NAMALWA (cell line): Measurements from ENCODE around the gene NUCB1.

Experiments used
- DNase-seq: peaks from one replicate; pipeline ENCODE4 v3.0.0-alpha.2; 2015; ENCODE audit warnings: low spot score

NUCB1 gene

GRCh38 chr19:48934837-48935236 is 34.7 kb downstream of the NUCB1 start:
- peak; percentile 38 for DNase-seq

DNA sequence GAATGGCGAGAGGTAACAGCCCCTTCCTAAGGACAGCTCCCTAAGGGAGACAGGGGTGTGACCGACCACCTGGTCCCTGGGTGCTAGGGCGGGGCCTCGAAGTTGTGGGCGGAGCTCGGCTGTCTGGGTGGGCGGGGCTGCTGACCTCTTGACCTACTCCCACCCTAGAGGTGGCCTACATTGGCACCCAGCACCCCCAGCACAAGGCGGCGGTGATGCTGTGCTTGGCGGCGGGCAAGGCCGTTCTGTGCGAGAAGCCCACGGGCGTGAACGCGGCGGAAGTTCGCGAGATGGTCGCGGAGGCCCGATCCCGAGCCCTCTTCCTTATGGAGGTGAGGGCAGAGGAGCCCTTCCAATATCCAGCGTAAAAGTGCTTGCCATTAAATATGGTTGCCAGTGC is 35.8 kb downstream of the NUCB1 start:
- DNase-seq, result no peak

DNA sequence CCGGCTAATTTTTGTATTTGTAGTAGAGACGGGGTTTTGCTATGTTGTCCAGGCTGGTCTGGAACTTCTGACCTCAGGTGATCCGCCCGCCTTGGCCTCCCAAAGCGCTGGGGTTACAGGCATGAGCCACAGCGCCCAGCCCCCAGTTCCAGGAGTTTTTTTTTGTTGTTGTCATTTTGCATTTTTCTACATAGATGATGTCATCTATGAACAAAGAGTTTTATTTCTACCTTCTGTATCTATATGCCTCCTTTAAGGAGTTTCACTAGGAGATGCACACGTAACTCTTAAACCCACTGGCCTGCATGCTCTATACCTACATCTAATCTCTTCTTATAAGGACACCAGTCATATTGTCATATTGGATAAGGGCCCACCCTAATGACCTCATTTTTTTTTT is 38.1 kb downstream of the NUCB1 start:
- DNase-seq, result no peak

- no peak for DNase-seq
Measured at GRCh38 chr19:48940902-48941301, 40.8 kb downstream of the NUCB1 start.

- no peak for DNase-seq
Measured at GRCh38 chr19:48943081-48943480, 43.0 kb downstream of the NUCB1 start.

DNA sequence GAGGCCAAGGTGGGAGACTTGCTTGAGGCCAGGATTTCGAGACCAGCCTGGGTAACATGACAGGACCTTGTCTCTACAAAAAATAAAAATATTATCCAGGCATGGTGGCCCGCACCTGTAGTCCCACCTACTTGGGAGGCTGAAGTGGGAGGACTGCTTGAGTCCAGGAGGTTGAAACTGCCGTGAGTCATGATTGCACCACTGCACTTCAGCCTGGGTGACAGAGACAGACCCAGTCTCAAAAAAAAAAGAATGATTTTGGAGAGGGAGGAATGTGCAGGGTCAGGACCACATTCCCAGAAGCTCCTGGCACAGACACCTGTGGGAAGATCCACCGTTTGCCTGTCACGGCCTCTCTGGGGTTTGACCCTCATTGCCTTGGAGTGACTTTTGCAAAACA is 45.3 kb downstream of the NUCB1 start:
- no peak for DNase-seq

- no peak for DNase-seq
Measured at GRCh38 chr19:48945817-48946216, 45.7 kb downstream of the NUCB1 start.

GRCh38 chr19:48946463-48947257 is 46.5 kb downstream of the NUCB1 start:
- DNase-seq, result no peak

DNA sequence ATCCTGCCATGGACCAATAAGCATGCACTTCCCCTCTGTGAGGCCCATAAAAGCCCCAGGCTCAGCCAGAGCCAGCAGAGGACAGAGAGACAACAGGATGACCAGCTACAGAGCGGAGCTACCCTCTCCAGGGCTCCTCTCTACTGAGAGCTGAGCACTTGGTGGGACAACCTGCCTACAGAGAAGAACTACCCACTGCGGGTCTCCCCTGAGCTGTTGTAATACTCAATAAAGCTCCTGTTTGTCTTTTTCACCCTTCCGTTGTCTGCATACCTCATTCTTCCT is 47.1 kb downstream of the NUCB1 start:
- DNase-seq, result no peak

- DNase-seq, result no peak
Measured at GRCh38 chr19:48950159-48950558, 50.0 kb downstream of the NUCB1 start.

DNA sequence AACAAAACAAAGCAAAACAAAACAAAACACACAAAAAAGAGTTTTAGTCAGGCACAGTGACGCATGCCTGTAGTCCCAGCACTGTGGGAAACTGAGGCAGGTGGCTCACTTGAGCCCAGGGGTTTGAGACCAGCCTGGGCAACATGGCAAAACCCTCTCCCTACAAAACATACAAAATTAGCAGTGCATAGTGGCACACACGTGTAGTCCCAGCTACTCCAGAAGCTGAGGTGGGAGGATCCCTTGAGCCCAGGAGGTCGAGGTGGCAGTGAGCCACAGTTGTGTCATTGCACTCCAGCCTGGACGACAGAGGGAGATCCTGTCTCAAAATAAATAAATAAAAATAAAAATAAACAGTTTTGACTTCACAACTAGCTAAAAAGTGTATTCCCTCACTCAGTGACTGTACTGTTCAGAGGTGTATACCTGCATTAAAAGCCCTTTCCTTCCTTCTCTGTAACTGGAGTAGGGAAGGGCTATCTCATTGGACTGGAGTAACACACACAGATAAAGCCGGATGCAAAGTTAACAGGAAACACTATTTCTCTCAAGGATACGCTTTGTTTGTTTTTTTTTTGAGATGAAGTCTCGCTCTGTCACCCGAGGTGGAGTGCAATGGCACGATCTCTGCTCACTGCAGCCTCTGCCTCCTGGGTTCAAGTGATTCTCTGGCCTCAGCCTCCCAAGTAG is 50.9 kb downstream of the NUCB1 start:
- DNase-seq, result no peak

GRCh38 chr19:48953141-48953540 is 53.0 kb downstream of the NUCB1 start:
- DNase-seq, result no peak

- DNase-seq, result no peak
Measured at GRCh38 chr19:48953990-48954594, 54.0 kb downstream of the NUCB1 start.

DNA sequence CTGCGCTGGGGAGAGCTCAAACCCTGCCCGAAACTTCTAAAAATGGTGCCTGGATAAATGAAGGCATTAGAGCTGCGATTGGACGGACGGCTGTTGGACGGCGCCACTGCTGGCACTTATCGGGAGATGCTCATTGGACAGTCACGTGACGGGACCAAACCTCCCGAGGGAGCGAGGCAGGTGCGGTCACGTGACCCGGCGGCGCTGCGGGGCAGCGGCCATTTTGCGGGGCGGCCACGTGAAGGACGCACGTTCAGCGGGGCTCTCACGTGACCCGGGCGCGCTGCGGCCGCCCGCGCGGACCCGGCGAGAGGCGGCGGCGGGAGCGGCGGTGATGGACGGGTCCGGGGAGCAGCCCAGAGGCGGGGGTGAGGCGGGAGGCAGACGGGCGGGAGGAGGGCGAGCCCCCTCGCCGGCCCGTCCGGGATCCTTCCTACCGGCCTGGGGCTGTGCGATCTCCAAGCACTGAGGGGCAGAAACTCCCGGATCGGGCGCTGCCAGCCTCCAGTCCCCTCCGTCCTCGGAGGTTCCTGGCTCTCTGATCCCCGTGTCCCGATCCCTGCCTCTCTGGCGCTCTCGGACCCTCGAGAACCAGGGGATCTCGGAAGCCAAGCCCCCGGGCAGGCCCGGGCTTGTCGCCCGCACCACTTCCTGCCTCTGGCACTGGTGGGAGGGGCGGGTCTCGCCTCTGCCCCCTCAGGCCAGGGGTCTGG is 54.6 kb downstream of the NUCB1 start, which contains the start of gene BAX:
TSS of gene BAX (plus strand) at position 281 of the 713 bp plus-strand sequence. CDS start at position 335, 54 bp downstream.
- peak; percentile 96 for DNase-seq

GRCh38 chr19:48955308-48955958 is 55.3 kb downstream of the NUCB1 start:
- DNase-seq, result no peak

- no peak for DNase-seq
Measured at GRCh38 chr19:48958006-48958405, 57.9 kb downstream of the NUCB1 start.

- no peak for DNase-seq
Measured at GRCh38 chr19:48959341-48960239, 59.5 kb downstream of the NUCB1 start.

DNA sequence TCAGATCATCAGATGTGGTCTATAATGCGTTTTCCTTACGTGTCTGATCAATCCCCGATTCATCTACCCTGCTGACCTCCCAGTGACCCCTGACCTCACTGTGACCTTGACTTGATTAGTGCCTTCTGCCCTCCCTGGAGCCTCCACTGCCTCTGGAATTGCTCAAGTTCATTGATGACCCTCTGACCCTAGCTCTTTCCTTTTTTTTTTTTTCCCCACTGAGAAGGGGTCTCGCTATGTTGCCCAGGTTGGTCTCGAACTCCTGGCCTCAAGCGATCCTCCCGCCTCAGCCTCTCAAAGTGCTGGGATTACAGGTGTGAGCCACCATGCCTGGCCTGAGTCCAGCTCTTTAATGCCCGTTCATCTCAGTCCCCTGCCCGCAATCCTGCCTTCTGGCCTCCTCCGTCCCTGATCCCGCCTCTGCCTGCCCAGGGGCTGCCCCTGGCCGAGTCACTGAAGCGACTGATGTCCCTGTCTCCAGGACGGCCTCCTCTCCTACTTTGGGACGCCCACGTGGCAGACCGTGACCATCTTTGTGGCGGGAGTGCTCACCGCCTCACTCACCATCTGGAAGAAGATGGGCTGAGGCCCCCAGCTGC is 61.0 kb downstream of the NUCB1 start:
- no peak for DNase-seq

GRCh38 chr19:48961673-48962028 is 61.5 kb downstream of the NUCB1 start:
- DNase-seq, result no peak

DNA sequence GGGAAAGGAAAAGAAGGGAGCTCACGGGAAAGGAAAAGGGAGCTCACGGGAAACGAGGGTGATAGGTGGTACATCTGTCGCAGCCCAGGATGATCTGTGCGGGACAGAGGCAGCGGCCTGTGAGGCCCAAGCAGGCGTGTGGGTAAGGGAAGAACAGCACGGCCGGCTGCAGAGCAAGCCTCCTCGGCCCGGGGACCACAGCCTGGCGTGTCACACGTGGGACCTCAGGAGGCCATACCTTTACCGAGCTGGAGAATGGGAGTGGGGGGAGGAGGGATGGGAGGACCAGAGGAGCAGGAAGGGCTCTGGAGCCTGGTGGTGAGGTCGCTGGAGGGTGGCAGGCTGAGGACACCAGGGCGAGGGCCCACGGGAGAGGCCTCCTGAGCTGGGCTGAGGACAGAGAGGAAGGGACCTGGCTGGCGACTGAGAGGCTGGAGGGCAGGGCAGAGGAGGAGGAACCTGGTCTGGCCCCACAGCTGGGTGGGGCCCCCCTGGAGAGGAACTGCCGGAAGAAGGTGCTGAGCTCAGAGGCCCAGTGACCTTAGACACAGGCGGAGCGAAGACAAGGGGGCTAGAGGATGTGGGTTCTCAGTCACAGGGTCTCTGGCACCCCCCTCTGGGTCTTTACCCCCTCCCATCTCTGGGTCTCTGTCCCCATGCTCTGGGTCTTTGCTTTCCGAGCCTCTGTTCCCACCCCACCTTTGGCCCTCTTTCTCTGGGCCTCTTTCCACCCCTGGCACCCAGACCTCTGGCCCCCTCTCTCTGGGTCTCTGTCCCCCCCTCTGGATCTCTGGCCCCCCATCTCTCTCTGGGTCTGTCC is 62.1 kb downstream of the NUCB1 start:
- peak; percentile 83 for DNase-seq
